Measurements from ENCODE around the gene REEP3.
"Not testable (repeated sequence)": the region's sequence is repeated elsewhere in the genome, so short reads cannot be mapped to it uniquely, and the experiment has no call there.

Gene REEP3, protein sequence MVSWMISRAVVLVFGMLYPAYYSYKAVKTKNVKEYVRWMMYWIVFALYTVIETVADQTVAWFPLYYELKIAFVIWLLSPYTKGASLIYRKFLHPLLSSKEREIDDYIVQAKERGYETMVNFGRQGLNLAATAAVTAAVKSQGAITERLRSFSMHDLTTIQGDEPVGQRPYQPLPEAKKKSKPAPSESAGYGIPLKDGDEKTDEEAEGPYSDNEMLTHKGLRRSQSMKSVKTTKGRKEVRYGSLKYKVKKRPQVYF

DNA sequence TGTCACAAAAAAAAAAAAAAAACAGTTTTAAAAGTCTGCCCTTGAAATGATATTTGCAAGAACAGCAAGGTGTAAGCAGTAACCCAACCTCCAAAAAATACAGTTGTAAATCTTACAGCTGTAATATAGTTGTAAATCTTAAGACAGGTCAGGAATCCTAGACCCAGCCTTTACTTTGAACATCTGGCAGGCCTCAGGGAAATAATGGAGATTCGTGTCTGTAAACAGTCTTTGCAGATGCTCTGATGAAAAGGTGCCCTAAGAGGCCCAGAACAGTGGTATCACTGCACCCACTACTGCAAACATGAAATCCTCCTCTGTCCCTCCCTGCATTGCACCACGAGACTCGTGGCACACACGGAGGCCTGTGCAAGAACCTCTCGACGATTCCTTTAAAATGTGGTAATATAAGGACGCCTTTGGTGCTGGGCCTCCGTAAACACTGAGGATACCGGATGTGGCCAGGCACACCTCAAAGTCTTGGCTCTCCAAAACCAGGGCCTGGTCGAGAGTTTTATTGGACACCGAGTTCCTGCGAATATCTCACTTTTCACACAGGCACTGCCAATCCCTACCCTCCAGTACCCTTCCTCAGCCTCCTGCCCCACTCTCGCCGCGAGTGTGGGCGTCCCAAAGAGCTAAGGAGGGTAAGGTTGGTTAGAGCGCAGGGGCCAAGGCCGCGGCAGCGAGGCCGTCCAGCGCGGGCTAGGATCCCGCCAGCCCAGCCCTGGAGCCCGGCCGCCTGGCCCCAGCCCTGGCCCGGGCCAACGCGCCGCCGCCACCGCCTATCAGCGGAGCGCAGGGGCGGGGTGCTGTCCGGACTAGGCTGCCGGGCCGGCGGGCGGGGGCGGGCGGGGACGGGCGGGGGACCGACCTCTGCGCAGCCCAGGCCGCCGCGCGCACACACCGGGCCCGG is at the start of gene REEP3:
REEP3 (plus strand) TSS at position 902 of the 916 bp plus-strand sequence. CDS start 145 bp downstream, outside the sequence.
- DNase-seq (ENCODE audit: low read depth), result peak; percentile 4

DNA sequence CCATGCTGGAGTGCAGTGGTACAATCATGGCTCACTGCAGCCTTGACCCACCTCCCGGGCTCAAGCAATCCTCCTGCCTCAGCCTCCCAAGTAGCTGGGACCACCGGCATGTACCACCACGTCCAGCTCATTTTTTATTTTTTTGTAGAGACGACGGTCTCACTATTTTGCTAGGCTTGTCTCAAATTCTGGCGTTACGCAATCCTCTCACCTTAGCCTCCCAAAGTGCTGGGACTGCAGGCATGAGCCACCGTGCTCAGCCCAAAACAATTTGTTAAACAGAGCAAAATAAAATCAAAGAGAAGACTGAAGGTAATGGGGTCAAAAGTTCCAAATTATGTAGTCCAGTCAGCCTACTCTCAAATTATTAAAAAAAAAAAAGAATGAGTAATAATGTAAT is 46.7 kb upstream of the REEP3 start:
- no peak for DNase-seq (ENCODE audit: low read depth)

DNA sequence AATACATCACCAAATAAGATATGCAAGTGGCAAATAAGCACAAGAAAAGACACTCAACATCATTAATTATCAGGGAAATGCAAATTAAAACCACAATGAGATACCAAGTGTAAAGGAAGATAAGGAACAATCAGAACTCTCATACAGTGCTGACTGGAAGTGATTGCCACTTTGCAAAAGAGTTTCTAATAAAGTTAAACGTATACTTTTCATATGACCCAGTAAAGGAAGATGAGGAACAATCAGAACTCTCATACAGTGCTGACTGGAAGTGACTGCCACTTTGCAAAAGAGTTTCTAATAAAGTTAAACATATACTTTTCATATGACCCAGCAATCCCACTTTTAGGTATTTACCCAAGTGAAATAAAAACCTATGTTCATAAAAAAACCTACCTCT is 43.3 kb upstream of the REEP3 start:
- no peak for DNase-seq (ENCODE audit: low read depth)

DNA sequence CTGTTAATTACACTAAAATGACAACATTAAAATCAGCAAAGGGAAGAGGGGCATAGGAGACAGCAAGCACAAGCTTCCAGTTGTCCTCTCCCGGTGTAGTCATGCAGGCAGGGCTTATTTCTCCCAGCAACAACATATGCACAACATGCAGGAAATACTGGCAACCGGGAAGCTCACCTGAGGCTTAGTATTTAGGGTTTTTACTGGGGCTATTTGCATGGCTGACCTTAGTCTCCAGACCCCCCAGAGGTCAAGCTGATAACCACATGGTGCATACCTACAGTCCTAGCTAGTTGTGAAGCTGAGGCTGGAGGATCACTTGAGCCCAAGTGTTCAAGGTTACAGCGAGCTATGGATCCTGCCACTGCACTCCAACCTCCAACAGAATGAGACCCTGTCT is 42.6 kb upstream of the REEP3 start:
- DNase-seq (ENCODE audit: low read depth), result no peak

DNA sequence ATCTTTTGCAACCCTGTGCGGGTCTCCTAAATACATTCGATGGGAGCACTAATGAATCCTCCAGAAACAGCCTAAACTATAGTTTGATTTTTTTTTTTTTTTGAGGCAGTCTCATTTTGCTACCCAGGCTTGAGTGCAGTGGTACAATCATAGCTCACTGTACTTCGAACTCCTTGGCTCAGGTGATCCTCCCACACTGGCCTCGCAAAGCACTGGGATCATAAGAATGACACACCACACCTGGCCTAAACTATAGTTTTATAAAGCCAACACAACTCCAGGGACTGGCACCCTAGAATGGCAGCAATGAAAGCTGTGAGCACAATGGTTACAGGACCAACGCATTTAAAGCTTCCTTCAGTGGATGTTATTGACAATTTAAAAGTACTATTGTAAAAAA is 41.0 kb upstream of the REEP3 start:
- DNase-seq (ENCODE audit: low read depth), result no peak

DNA sequence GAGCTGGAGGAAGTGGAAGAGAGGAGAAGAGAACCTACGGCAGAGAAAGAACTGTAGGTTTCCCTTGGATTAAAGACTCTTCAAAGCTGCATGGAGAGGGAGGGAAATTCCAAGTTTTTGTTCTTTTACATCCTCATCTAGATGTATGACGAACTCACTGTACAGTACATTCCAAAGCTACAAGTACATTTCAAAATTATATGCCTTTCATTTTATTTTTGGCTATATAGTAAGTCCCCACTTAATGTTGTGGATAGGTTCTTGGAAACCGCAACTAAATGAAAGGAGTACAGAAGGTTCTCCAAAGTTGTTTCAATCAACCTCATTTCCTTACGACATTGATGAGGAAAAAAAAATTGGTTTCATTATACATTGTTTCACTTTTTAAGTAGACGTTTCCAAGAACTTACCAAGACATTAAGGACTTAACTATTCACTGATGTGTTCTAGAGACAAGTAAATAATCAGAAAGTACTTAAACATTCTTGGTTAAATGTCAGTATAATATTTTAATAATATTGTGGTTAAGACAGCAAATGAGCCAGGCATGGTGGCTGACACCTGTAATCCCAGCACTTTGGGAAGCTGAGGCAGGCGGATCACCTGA is 39.3 kb upstream of the REEP3 start:
- DNase-seq (ENCODE audit: low read depth), result no peak

DNA sequence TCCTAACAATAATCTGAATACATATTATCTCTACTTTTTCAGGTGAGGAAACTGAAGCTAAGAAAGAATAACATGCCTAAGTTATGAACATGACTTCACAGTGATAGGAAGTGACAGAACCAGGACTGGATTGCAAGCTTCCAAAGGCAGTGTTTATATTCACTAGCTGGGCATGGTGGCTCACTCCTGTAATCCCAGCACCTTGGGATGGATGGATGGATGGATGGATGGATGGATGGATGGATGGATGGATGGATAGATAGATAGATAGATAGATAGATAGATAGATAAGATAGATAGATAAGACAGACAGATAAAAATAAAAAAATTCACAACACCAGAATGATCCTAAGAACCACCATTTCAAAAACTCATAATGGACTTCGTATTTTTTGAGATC is 37.2 kb upstream of the REEP3 start:
- no peak for DNase-seq (ENCODE audit: low read depth)

DNA sequence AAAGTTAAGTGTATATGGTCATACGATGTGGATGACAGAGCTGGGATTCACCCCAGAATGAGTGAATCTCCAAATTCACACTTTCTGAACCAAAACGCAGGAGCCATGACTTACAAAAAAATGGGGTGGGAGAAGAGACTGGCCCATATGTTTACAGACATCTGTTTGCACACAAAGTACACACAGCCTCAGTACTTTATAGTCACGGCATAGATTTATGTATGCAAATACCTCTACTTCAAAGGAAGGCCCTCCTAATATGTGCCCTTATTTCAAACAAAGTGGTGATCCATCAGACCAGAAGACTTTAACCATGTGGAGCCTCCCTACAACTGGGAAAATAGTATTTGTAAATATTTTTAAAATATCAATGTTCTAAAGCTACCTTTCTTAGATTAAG is 33.2 kb upstream of the REEP3 start:
- DNase-seq (ENCODE audit: low read depth), result no peak

DNA sequence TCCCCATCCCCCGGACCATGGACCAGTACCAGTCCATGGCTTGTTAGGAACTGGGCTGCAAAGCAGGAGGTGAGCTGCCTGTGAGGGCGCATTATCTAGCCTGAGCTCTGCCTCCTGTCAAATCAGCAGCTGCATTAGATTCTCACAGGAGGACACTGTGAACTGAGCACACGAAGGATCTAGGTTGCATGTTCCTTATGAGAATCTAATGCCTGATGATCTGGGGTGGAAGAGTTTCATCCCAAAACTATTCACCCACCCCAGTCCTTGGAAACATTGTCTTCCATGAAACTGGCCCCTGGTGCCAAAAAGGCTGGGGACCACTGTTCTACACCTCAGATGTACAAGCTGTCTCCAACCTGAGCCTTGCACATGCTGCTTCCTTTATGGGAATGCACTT is 31.4 kb upstream of the REEP3 start:
- no peak for DNase-seq (ENCODE audit: low read depth)

DNA sequence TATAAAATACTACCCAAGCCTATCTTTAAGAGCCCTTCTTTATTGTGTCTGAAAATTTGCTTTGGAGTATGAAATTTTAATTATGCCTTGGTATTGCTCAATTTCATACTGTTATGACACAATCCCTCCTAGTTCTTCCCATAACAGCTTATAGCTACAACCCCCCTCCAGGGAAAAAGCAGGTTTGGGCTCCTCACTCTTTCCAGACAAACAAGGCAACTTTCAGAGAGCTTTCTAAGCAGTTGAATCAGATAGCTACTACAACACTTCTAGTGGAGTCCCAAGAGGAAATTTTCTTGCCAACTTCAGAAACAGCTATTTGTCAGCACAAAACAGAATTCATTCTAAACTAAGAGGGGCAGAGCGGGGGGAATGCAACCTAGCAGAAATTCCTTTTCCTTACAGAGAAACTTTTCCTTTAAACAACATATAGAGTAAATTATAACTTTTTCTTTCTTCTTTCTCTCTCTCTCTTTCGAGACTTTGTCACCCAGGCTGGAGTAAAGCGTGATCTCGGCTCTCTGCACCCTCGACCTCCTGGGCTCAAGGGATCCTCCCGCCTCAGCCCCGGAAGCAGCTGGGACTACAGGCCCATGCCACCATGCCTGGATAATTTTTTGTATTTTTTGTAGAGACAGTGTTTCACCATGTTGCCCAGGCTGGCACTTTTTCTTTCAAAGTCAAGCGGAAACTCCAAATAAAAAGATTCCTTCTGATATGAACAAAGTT is 29.4 kb upstream of the REEP3 start:
- DNase-seq (ENCODE audit: low read depth), result no peak

DNA sequence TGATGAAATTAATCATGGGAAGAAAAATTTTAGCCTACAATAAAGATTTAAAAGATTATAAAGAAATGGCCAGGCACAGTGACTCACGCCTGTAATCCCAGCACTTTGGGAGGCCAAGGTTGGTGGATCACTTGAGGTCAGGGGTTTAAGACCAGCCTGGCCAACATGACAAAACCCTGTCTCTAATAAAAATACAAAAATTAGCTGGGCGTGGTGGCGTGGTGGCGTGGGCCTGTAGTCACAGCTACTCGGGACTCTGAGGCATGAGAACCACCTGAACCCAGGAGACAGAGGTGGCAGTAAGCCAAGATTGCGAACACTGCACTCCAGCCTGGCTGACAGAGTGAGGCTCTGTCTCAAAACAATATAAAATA is 28.9 kb upstream of the REEP3 start:
- DNase-seq (ENCODE audit: low read depth), result not testable (repeated sequence)

DNA sequence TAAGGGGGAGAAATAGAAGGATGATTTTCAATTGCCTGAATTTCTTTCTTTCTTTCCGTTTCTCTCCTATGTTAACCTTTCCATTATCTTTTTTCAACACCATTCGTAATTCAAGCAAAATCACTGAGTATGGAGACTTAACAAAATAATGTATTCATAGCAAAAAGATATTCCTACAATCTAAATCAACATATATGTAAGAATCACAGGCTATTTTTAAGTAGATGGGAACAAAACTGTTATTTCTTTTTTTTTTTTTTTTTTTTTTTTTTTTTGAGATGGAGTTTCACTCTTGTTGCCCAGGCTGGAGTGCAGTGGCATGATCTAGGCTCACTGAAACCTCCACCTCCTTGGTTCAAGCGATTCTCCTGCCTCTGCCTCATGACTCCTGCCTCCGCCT is 28.2 kb upstream of the REEP3 start:
- DNase-seq (ENCODE audit: low read depth), result no peak

DNA sequence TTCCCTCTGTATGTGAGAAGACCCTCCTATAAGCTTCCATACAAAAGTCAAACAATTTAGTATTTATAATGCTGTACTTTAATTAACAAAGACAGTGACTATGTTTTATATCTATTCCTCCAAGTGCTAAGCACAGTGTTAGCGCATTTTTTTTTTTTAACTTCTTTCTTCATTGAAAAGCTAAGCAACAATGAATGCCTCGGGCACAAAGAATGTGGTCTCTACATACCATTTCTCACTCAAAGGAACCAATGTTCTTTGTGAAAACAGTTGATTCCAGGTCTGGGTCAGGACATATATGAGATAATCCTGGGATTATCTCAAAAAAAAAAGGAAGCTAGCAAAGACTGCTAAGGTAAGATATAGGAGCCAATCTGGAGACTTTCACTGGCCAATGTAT is 26.2 kb upstream of the REEP3 start:
- DNase-seq (ENCODE audit: low read depth), result no peak

DNA sequence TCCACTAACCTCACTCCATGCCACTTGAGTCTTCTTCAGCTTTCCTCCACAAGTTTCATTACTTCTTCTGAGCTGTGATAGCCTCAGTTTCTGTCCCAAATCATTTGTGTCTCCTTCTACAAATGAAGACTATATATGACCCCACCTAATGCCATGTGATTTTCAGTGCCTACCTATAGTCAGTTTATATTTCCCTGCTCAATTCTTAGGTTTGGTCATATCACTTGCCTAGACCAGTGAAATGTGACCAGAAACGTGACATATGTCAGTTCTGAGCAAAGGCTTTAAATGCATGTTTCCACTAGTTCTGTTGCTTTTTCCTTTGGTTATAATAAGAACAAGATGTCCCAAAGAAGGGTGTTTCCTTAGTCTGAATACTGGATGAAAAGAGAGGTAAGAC is 24.6 kb upstream of the REEP3 start:
- DNase-seq (ENCODE audit: low read depth), result no peak

DNA sequence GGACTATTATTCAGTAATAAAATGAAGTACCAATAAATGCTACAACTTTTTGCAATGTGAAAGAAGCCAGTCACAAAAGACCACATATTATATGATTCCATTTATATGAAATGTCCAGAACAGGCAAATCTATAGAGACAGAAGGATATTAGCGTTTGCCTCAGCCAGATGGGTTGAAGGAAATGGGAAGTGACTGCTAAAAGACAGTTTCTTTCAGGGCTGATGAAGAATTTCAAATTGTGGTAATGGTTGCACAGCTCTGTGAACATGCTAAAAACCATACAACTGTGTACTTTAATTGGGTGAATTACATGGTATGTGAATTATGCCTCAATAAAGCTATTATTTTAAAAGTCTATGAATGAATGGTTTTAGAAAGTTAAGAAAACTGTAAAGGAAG is 23.9 kb upstream of the REEP3 start:
- no peak for DNase-seq (ENCODE audit: low read depth)

DNA sequence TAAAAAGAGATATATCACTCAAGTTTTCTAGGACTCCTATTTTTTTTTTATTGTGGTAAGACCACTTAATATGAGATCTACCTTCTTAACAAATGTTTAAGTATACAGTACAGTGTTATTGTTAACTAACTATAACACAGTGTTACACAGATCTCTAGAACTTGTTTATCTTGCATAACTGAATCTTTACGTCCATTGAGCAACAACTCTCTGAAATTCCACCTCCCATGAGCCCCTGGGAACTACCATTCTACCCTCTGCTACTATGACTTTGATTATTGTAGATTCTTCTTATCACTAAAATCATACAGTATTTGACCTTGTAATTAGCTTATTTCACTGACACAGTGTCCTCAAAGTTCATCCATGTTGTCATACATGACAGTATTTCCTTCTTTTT is 22.5 kb upstream of the REEP3 start:
- DNase-seq (ENCODE audit: low read depth), result no peak

DNA sequence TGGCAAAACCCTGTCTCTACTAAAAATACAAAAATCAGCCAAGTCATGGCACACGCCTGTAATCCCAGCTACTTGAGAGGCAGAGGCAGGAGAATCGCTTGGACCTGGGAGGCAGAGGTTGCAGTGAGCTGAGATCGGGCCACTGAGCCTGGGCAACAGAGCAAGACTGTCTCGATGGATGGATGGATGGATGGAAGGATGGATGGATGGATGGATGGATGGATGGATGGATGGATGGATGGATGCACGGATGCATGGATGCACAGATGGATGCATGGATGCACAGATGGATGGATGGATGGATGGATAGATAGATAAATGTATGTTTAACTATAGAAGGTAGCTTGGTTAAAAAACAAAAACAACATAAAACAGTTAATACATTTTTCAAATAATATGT is 20.6 kb upstream of the REEP3 start:
- DNase-seq (ENCODE audit: low read depth), result not testable (repeated sequence)

DNA sequence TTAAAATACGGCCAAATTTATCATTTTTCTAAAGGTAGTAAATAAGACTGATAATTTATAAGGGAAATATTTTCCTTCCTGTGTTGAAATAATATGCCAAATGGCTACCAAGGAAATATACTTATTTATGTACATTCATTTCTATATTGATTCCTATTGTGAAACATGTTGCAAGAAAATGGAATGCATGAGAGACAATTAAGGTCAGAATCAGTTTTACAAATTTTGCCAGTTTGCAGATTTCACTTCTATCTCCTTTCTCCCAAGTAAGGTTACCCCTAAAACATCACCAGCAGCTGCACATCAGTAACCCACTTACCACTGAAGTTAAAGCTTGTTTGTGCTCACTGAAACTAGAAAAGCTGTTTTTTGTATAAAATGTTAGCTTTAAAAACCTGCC is 19.2 kb upstream of the REEP3 start:
- no peak for DNase-seq (ENCODE audit: low read depth)

DNA sequence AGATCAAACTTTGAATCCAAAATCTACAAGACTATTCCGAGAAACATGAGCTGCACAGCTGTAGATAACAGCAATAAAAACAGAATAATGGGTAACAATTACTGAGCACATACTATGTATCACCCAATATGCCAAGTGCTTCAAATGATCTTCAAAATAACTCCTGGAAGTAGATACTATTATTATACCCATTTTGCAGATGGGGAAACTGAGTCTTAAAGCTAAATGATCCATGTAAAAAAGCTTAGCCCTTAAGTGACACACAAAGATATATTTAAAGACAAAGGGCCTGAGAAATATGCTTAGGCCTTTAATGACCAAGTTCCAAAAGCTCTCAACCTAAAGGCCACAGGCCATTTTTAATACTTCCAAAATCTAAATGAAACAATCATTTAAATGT is 18.4 kb upstream of the REEP3 start:
- DNase-seq (ENCODE audit: low read depth), result no peak

DNA sequence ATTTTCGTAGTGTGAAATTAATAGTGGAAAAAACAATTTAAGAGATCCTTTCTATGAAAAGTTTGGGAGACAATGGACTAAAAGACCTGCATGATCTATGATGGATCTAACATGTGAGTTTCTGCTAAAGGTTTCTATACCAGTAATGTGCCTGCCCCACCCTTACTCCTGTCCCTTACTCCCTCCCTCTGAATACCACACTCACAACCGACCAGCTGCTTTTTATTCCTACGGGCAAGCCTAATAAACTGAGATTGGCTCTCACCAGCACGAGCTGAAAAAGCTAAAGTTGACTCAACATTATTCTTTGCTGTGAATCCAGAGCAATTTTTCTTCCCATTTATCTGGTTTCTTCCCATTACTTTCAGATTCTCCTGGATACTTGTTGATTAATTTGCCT is 17.8 kb upstream of the REEP3 start:
- DNase-seq (ENCODE audit: low read depth), result no peak

DNA sequence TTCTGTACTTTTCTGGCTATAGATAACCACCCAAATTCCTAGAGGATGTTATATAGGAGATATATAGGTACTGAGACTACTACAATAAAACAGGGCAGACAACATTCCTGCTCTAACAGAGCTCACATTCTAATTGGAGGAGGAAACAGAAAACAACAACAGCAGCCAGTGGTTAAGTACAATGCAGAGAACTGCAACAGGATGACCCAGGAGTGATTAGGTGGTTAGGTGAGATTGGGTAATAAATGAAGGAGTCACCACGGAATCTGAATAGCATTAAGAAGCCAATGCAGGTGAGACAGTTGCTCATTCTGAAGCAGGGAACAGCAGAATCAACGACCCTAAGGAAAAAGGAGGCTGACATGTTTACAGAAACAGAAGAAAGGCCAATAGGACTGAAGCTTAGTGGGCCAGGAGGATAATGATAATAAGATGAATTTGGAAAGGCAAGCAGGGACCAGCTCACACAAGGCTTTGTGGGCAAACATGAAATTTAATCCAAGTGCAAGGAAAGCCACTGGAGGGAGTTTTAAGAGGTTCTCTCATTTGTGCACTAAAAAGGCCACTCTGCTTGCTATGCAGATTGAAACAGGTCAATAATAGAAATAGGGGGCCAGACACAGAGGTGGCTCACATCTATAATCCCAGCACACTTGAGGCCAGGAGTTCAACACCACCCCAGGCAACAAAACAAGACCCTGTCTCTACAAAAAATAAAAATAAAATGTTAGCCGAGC is 16.9 kb upstream of the REEP3 start:
- no peak for DNase-seq (ENCODE audit: low read depth)

DNA sequence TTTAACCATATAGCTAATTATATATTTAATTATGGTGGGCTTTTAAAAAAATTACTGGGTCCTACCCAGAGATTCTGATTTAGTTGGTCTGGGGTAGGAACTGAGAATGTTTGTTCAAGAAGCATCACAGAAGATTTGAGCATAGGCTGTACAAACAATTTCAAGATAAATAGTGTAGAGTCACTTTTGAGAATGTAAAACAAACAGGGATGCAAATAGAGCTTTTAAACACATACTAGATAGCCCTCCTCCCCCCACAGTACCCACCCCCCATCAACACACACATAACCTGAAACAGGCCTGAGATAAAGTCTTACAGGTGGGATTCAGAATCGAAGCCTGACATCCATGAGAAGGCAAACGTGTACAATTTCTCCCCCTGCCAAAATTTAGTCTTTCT is 15.6 kb upstream of the REEP3 start:
- DNase-seq (ENCODE audit: low read depth), result no peak
